Fibroblast of lung (primary cell): Measurements from ENCODE around the gene C16orf95. TPM values are rescaled to one million over a fixed set of nuclear protein-coding genes. Genes with fewer than 3 reads are reported as not detected.

Experiments used
- DNase-seq, 2 donors: peaks; one replicate each; pipeline versions ENCODE4 v3.0.0 to v3.0.0-alpha.2; 2010; ENCODE audit warnings: low read depth in 2 of 2
- H2AFZ ChIP-seq: 2 replicates; pipeline ENCODE4 v1.5.1; 2012; ENCODE audit warnings: low read length, control low read depth, inconsistent platforms
- H3K27ac ChIP-seq: 2 replicates; pipeline ENCODE4 v1.5.1; 2011; ENCODE audit warnings: low read length, control low read depth; ENCODE audit not compliant: insufficient read depth
- H3K27me3 ChIP-seq: 2 replicates; pipeline ENCODE4 v1.5.1; 2011; ENCODE audit warnings: mild to moderate bottlenecking, low read length; ENCODE audit not compliant: control insufficient read depth, insufficient read depth
- H3K36me3 ChIP-seq: 2 replicates; pipeline ENCODE4 v1.5.1; 2011; ENCODE audit warnings: low read length; ENCODE audit not compliant: control insufficient read depth, insufficient read depth
- H3K4me1 ChIP-seq: 2 replicates; pipeline ENCODE4 v1.5.1; 2011; ENCODE audit warnings: low read length; ENCODE audit not compliant: control insufficient read depth, insufficient read depth; ENCODE audit errors: extremely low read depth
- H3K4me2 ChIP-seq: 2 replicates; pipeline ENCODE4 v1.5.1; 2011; ENCODE audit warnings: low read length, control low read depth; ENCODE audit not compliant: insufficient read depth; ENCODE audit errors: extremely low read depth
- H3K4me3 ChIP-seq, 4 experiments: fragments of 200-600 bp in 1 of 4; sonication (generic) in 1 of 4; replicated peaks in 1 of 4; 2 replicates each; pipeline ENCODE4 v1.5.1; 2011 to 2016; ENCODE audit warnings: low read length in 4 of 4, low read depth in 3 of 4, mild to moderate bottlenecking in 3 of 4, control low read depth in 2 of 4, inconsistent platforms in 1 of 4, mixed read lengths in 1 of 4; ENCODE audit not compliant: insufficient read depth in 1 of 4; ENCODE audit errors: control extremely low read depth in 1 of 4
- H3K79me2 ChIP-seq: 2 replicates; pipeline ENCODE4 v1.5.1; 2012; ENCODE audit warnings: mild to moderate bottlenecking, low read length, inconsistent platforms; ENCODE audit not compliant: control insufficient read depth, insufficient read depth
- H3K9ac ChIP-seq: 2 replicates; pipeline ENCODE4 v1.5.1; 2011; ENCODE audit warnings: mild to moderate bottlenecking, low read length, control low read depth; ENCODE audit not compliant: insufficient read depth
- H3K9me3 ChIP-seq: 2 replicates; pipeline ENCODE4 v1.5.1; 2012; ENCODE audit warnings: low read depth, low read length; ENCODE audit not compliant: control insufficient read depth, insufficient read depth
- H4K20me1 ChIP-seq: 2 replicates; pipeline ENCODE4 v1.5.1; 2011; ENCODE audit warnings: low read length; ENCODE audit not compliant: control insufficient read depth, insufficient read depth; ENCODE audit errors: extremely low read depth
- EZH2 ChIP-seq: IDR thresholded peaks from 2 replicates; pipeline ENCODE4 v1.5.1; 2012; ENCODE audit warnings: low read length, control low read depth, mild to moderate bottlenecking; ENCODE audit errors: missing control alignments
- polyA plus RNA-seq, 2 donors: library from polyadenylated mRNA; depleted of rRNA in 1 of 2; stranded (reverse) in 1 of 2; unstranded in 1 of 2; fragments of >200 nt; gene quantifications; 2 replicates each; pipeline ENCODE4 v1.2.1, GENCODE V29; 2011 to 2012; ENCODE audit warnings: missing spikeins in 1 of 2
- total RNA-seq: library from RNA; depleted of rRNA; stranded (reverse); fragments of >200 nt; gene quantifications from 2 replicates; pipeline ENCODE4 v1.2.1, GENCODE V29; 2014
- TF ChIP-seq, protein P1 (sequence below), 2 donors: IDR thresholded peaks in 1 of 2; conservative IDR thresholded peaks in 1 of 2; 1 replicate in 1 of 2; 2 replicates in 1 of 2; pipeline ENCODE4 v1.5.1; 2011 to 2012; ENCODE audit warnings: low read length in 2 of 2, control low read depth in 1 of 2, inconsistent platforms in 1 of 2, low read depth in 1 of 2, mild to moderate bottlenecking in 1 of 2

C16orf95 gene
- total and polyA plus RNA-seq, 2 donors (not counting 1 experiment from before 2014, with no cell fraction given) = 1.3 to 5.4 TPM

GRCh38 chr16:87320510-87321227, 3.5 kb upstream of the C16orf95 start:
- DNase-seq = no peak
- peaks cover 16% of the 10 kb centered on the region for H3K79me2 ChIP-seq
- H3K4me3 ChIP-seq = no peak overlapping the region
- TF ChIP-seq, protein P1, sequence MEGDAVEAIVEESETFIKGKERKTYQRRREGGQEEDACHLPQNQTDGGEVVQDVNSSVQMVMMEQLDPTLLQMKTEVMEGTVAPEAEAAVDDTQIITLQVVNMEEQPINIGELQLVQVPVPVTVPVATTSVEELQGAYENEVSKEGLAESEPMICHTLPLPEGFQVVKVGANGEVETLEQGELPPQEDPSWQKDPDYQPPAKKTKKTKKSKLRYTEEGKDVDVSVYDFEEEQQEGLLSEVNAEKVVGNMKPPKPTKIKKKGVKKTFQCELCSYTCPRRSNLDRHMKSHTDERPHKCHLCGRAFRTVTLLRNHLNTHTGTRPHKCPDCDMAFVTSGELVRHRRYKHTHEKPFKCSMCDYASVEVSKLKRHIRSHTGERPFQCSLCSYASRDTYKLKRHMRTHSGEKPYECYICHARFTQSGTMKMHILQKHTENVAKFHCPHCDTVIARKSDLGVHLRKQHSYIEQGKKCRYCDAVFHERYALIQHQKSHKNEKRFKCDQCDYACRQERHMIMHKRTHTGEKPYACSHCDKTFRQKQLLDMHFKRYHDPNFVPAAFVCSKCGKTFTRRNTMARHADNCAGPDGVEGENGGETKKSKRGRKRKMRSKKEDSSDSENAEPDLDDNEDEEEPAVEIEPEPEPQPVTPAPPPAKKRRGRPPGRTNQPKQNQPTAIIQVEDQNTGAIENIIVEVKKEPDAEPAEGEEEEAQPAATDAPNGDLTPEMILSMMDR (conservative IDR thresholded peaks at IDR 0.05 in 1 of 2, IDR thresholded peaks at IDR 0.05 in 1 of 2; ENCODE audit: low read depth in 1 of 2, low read length in 2 of 2) = no peak
- TF ChIP-seq EZH2 = no peak
- no peaks in the 10 kb centered on the region for H3K27me3 ChIP-seq
- H3K4me1 ChIP-seq = peaks cover 5% of the 10 kb centered on the region
- H3K27ac ChIP-seq = no peak overlapping the region
- H3K9me3 ChIP-seq = no peaks in the 10 kb centered on the region
- no peaks in the 10 kb centered on the region for H4K20me1 ChIP-seq
- H2AFZ ChIP-seq = no peak overlapping the region
- no peak overlapping the region for H3K9ac ChIP-seq
- H3K36me3 ChIP-seq = no peaks in the 10 kb centered on the region
- H3K4me2 ChIP-seq = no peak overlapping the region

DNA sequence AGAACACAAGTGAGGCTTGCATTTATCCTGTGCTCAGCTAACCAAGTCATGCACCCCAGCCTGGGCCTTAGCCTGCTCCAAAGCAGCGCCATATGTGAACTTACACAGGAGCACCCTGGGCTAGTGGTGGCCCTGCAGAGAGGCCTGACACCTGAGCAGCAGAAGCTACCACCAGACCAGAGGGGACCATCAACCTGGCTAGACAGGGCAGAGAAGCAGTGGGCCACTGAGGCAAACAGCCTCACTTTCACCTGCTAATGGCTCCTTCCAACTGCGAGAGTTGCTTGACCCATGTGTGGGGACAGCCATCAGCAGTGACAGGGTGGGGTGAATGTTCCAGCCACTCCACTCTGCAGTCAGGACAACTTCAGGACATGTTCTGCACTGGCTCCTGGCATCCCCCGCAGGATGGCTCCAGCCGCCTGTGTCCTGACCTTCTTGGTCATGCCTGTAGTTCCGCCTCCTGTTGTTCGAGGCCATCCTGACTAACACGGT, 2.9 kb upstream of the C16orf95 start:
- Histone ChIP-seq H3K4me2 (no peak overlapping the region), H2AFZ (no peak overlapping the region), H4K20me1 (no peaks in the 10 kb centered on the region), H3K27me3 (no peaks in the 10 kb centered on the region), H3K36me3 (no peaks in the 10 kb centered on the region), H3K9ac (no peak overlapping the region), H3K79me2 (peaks cover 16% of the 10 kb centered on the region), H3K9me3 (no peaks in the 10 kb centered on the region), H3K4me1 (peaks cover 5% of the 10 kb centered on the region), H3K4me3 (no peak overlapping the region), H3K27ac (no peak overlapping the region)
- DNase-seq = no peak
- TF ChIP-seq, protein P1 (conservative IDR thresholded peaks at IDR 0.05 in 1 of 2, IDR thresholded peaks at IDR 0.05 in 1 of 2; ENCODE audit: low read depth in 1 of 2, low read length in 2 of 2) = no peak
- TF ChIP-seq EZH2 = no peak

DNA sequence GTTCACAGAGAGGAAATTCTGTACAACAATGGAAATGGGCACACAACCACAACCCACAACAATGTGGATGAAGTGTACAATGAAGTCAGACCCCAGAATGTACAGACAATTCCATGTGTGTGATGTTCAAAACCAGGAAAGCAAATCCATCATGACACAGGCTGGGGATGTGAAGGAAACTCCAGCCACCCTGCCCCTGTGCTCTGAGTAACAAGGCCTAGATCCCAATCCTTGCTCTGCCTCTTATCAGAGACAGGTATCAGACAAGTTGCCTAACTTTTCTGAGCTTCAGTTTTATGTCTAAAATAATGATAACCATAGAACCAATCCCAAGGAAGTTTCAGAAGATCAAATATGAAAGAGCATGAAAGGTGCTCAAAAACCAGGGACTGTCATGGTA, 1.8 kb upstream of the C16orf95 start:
- Histone ChIP-seq H3K9ac (no peak overlapping the region), H3K27ac (no peak overlapping the region), H4K20me1 (no peaks in the 10 kb centered on the region), H3K27me3 (no peaks in the 10 kb centered on the region), H3K4me3 (no peak overlapping the region), H3K36me3 (no peaks in the 10 kb centered on the region), H3K9me3 (no peaks in the 10 kb centered on the region), H3K4me2 (no peak overlapping the region), H3K79me2 (peaks cover 16% of the 10 kb centered on the region), H2AFZ (no peak overlapping the region), H3K4me1 (peaks cover 5% of the 10 kb centered on the region)
- TF ChIP-seq, protein P1 (conservative IDR thresholded peaks at IDR 0.05 in 1 of 2, IDR thresholded peaks at IDR 0.05 in 1 of 2; ENCODE audit: low read depth in 1 of 2, low read length in 2 of 2) = no peak
- no peak for TF ChIP-seq EZH2
- DNase-seq = peak in 1 of 2 donors; percentile 1
